Neural cell (in vitro differentiated cells): ENCODE data around the gene BCOR. TPM values are rescaled to one million over a fixed set of nuclear protein-coding genes. Genes with fewer than 3 reads are reported as not detected.

Experiments
- H2AFZ ChIP-seq: fragments of 200-600, 300-800 bp; sonication (generic), shearing (Covaris generic); 2 replicates; pipeline ENCODE4 v1.6.0; 2014; ENCODE audit warnings: low read depth, mild to moderate bottlenecking, antibody characterized with exemption, low read length, moderate library complexity
- H3F3A ChIP-seq: fragments of 200-600 bp; shearing (Covaris generic); 2 replicates; pipeline ENCODE4 v1.6.1; 2016; ENCODE audit warnings: mild to moderate bottlenecking, moderate library complexity, mixed read lengths, antibody characterized with exemption, low read length; ENCODE audit not compliant: insufficient read depth, poor library complexity, severe bottlenecking
- H3K27ac ChIP-seq: fragments of 200-600, 300-800 bp; sonication (generic), shearing (Covaris generic); 2 replicates; pipeline ENCODE4 v1.5.1; 2014; ENCODE audit warnings: mild to moderate bottlenecking, low read length, moderate library complexity
- H3K27me3 ChIP-seq: fragments of 300-800, 200-600 bp; sonication (generic), shearing (Covaris generic); 2 replicates; pipeline ENCODE4 v1.6.0; 2014; ENCODE audit warnings: mild to moderate bottlenecking, low read depth, low read length, moderate library complexity; ENCODE audit not compliant: insufficient read depth
- H3K36me3 ChIP-seq: fragments of 300-800, 200-600 bp; sonication (generic), shearing (Covaris generic); 2 replicates; pipeline ENCODE4 v1.5.1; 2014; ENCODE audit warnings: mild to moderate bottlenecking, antibody characterized with exemption, low read length, moderate library complexity; ENCODE audit not compliant: insufficient read depth
- H3K4me2 ChIP-seq: fragments of 300-800, 200-600 bp; sonication (generic), shearing (Covaris generic); 2 replicates; pipeline ENCODE4 v1.6.0; 2014; ENCODE audit warnings: mild to moderate bottlenecking, low read length
- H3K4me3 ChIP-seq: fragments of 300-800, 200-600 bp; sonication (generic), shearing (Covaris generic); 2 replicates; pipeline ENCODE4 v1.5.1; 2014; ENCODE audit warnings: mild to moderate bottlenecking, low read length, moderate library complexity
- H3K79me2 ChIP-seq: fragments of 200-600 bp; shearing (Covaris generic); replicated peaks from 2 replicates; pipeline ENCODE4 v1.6.0; 2014; ENCODE audit warnings: mild to moderate bottlenecking, low read length, moderate library complexity; ENCODE audit not compliant: insufficient read depth
- H3K9ac ChIP-seq: fragments of 300-800, 200-600 bp; sonication (generic), shearing (Covaris generic); 2 replicates; pipeline ENCODE4 v1.6.1; 2016; ENCODE audit warnings: mild to moderate bottlenecking, low read length, mixed read lengths
- H3K9me2 ChIP-seq: fragments of 200-600 bp; shearing (Covaris generic); 2 replicates; pipeline ENCODE4 v1.6.1; 2016; ENCODE audit warnings: mild to moderate bottlenecking, low read length, mixed read lengths; ENCODE audit not compliant: insufficient read depth
- H3K9me3 ChIP-seq: fragments of 200-600, 300-800 bp; sonication (generic), shearing (Covaris generic); 2 replicates; pipeline ENCODE4 v1.6.1; 2016; ENCODE audit warnings: mild to moderate bottlenecking, mixed run types, low read length, moderate library complexity, mixed read lengths
- H4K20me1 ChIP-seq: fragments of 200-600 bp; shearing (Covaris generic); 2 replicates; pipeline ENCODE4 v1.6.1; 2016; ENCODE audit warnings: mild to moderate bottlenecking, mixed run types; ENCODE audit not compliant: insufficient read depth
- CTCF ChIP-seq: fragments of 450-650 bp; IDR thresholded peaks from 2 replicates; pipeline ENCODE4 v1.5.1; 2014; ENCODE audit warnings: antibody characterized with exemption, mild to moderate bottlenecking, moderate library complexity; ENCODE audit not compliant: poor library complexity, severe bottlenecking
- EP300 ChIP-seq: fragments of 450-650 bp; conservative IDR thresholded peaks from 2 replicates; pipeline ENCODE4 v1.6.1; 2014; ENCODE audit warnings: antibody characterized with exemption, mild to moderate bottlenecking, moderate library complexity; ENCODE audit not compliant: poor library complexity, severe bottlenecking
- EZH2 ChIP-seq: fragments of 200-600, 300-800 bp; shearing (Covaris generic), sonication (generic); IDR thresholded peaks from 2 replicates; pipeline ENCODE4 v1.6.1; 2014; ENCODE audit warnings: antibody characterized with exemption, low read length, borderline replicate concordance, mild to moderate bottlenecking; ENCODE audit not compliant: insufficient read depth, poor library complexity, severe bottlenecking
- REST ChIP-seq: IDR thresholded peaks from 2 replicates; pipeline ENCODE4 v1.6.1; 2012; ENCODE audit warnings: borderline replicate concordance
- TAF1 ChIP-seq: IDR thresholded peaks from 2 replicates; pipeline ENCODE4 v1.6.1; 2012; ENCODE audit warnings: low read depth
- polyA plus RNA-seq: library from polyadenylated mRNA; depleted of rRNA; stranded (reverse); fragments of >200 nt; gene quantifications from 2 replicates; pipeline ENCODE4 v1.2.3, GENCODE V29; 2014

Gene BCOR
- polyA plus RNA-seq, 1 donor from 2014 or later: 18.0 TPM

- H3K4me2 ChIP-seq: no peak overlapping the region
- no peak overlapping the region for H3K9ac ChIP-seq
- H3K4me3 ChIP-seq: peak overlapping the region; percentile 51
Measured at GRCh38 chrX:40088803-40089540, 8.8 kb downstream of the BCOR start.

GRCh38 chrX:40088299-40088625 lies 9.5 kb downstream of the BCOR start:
- peak overlapping the region; percentile 57 for H3K9ac ChIP-seq
- no peaks in the 10 kb centered on the region for H3K9me2 ChIP-seq
- H3K4me2 ChIP-seq: no peak overlapping the region
- peaks cover 90% of the 10 kb centered on the region for H3K79me2 ChIP-seq
- TF ChIP-seq TAF1 (no peak), CTCF (no peak), REST (no peak), EZH2 (no peak)
- no peaks in the 10 kb centered on the region for H3K36me3 ChIP-seq
- H3K9me3 ChIP-seq: no peaks in the 10 kb centered on the region
- H2AFZ ChIP-seq: no peak overlapping the region
- H3F3A ChIP-seq: no peaks in the 10 kb centered on the region
- peak overlapping the region; percentile 61 for H3K27ac ChIP-seq
- peak overlapping the region; percentile 51 for H3K4me3 ChIP-seq
- H3K27me3 ChIP-seq: no peaks in the 10 kb centered on the region
- H4K20me1 ChIP-seq: no peaks in the 10 kb centered on the region

More at GRCh38 chrX:40088803-40089540, 8.8 kb downstream of the BCOR start:
- H2AFZ ChIP-seq: no peak overlapping the region
- H3K79me2 ChIP-seq: peaks cover 93% of the 10 kb centered on the region
- no peaks in the 10 kb centered on the region for H3K27me3 ChIP-seq
- no peaks in the 10 kb centered on the region for H3F3A ChIP-seq
- no peaks in the 10 kb centered on the region for H4K20me1 ChIP-seq
- H3K9me2 ChIP-seq: no peaks in the 10 kb centered on the region
- no peaks in the 10 kb centered on the region for H3K9me3 ChIP-seq
- no peaks in the 10 kb centered on the region for H3K36me3 ChIP-seq
- no peak for TF ChIP-seq REST
- no peak for TF ChIP-seq EP300
- no peak for TF ChIP-seq CTCF
- peak overlapping the region; percentile 28 for H3K27ac ChIP-seq
